Stimulated activated CD4-positive, alpha-beta T cell treated with anti-CD3 and anti-CD28 coated beads, Interleukin-1b, Interleukin-23, amount 100 ng/mL, for 1 hour (primary cell): Measurements from ENCODE around the gene PLA2G7.
"Not testable (repeated sequence)": the region's sequence is repeated elsewhere in the genome, so short reads cannot be mapped to it uniquely, and the experiment has no call there.

Source experiments
- DNase-seq, 2 donors: peaks; one replicate each; pipeline ENCODE4 v3.0.0-alpha.2; 2020; ENCODE audit warnings: low read depth in 2 of 2

PLA2G7 gene

DNA sequence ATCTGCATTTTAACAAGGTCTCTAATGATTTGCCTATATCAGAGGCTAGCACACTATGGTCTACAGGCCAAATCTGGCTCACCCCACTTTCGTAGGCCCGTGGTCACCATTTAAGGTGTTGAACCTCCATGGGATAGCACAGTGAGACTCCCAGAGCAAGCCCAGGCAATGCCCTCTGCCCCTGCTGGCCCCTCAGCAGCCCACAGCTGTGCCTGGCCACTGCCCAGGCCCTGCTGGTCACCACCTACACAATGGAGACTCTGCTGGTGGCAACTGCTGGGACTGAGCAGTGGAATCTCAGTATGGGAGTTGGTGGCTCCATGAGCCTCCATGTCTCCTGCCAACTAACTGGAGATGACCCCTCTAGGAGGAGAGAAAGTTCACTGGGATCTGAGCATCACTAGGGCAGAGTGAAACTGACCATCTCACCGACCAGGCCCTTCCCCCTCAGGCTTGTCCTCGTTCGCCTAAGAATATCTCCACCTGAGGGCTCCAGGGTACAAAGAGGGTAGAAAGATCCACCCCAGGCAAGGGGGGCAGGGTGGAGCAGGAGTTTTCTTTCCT is 13.8 kb upstream of the PLA2G7 start:
- DNase-seq, result no peak

GRCh38 chr6:46746696-46747095 is 11.5 kb upstream of the PLA2G7 start, which contains the start of gene ANKRD66:
TSS of gene ANKRD66 (plus strand) at chr6:46746933. CDS start at chr6:46751949, 5,016 bp downstream.
- DNase-seq, result no peak

DNA sequence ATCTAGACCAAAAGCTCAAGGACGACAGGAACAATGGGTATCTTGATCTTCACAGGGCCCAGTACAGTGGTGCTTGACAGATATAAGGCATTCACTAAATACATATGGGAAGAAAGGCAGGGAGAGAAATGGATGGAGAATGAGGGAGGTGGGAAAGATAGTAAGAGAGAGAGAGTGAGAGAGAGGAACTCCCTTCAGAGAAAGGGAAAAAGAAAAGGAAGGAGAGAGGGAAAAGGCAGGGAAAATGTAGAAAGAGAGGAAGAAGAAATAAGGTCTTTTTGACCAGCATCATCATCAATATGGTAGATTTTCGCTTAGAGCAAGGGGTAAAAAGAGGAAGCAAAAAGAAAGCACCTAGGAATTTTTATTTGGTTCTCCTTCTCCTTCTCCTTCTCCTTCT is 10.8 kb upstream of the PLA2G7 start:
- DNase-seq, result no peak

- not testable (repeated sequence) for DNase-seq
Observed at GRCh38 chr6:46744159-46744725, 9.1 kb upstream of the PLA2G7 start.

DNA sequence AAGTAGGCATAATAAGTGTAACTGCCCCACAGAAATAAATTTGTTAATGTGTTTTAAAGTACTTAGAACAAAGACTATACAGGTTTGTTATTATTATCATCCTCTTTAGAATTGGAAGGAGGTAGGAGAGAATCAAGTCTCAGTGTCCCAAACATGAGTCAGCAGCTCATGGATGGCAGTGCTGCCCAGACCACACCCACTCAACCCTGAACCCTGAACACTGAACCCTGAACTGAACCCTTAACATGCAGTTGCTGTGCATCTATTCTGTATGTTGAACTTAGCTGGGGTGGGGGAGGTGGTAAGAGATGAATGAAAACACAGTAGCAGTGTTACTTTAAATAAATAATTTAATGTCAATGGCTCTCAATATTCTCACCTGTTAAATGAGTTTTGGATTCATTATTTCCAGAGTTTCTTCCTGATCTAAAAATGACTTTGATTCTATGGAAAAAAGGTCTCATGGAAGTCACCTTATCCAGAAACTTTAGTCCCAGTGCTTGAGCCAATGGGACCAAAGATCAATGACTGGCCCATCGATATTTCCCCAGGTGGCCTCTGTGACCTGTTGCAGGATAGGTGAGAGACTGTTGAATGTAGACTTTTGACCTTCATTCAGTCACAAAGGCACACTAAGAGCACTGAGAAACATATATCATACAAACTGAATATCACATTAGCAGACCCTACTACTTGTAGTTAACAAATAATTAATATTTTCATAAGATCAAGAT is 8.4 kb upstream of the PLA2G7 start:
- DNase-seq, result no peak

GRCh38 chr6:46741910-46742309 is 6.7 kb upstream of the PLA2G7 start:
- DNase-seq, result no peak

DNA sequence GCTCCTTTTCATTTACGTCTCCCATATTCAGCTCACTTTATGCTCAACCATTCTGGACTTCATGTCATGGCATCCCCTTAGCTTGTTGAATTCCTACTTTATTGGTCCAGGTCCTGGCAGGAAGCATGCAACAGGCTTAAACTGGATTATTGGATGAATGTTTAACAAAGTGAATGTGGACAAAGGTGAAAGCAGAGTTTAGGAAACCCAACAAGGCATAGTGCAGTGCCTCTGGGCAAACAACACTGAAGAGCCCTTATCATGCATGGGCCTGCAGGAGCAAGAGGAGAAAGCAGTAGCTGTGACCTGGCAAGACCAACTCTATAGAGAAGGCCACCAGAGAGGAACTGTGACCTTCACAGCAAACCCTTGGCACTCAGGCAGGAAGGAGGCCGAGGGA is 6.3 kb upstream of the PLA2G7 start:
- DNase-seq, result no peak

- no peak for DNase-seq
Observed at GRCh38 chr6:46736906-46737305, 1.7 kb upstream of the PLA2G7 start.

DNA sequence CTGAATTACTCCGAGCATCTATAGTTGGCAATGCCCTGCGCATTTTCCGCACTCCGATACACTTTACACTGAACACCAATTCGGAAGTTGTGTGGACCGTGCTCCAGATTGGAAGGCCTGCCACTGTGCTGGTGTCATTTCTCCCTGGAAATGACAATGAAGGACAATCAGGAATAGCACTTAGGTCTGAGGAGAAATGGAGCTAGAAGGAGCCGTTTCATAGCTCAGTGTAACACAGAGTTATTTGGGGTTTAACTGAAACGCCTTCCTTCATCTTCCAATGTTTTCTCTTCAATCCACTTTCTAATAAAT is 501 bp upstream of the PLA2G7 start:
- DNase-seq, result no peak

GRCh38 chr6:46733341-46733801 is 1.8 kb downstream of the PLA2G7 start:
- DNase-seq, result no peak

DNA sequence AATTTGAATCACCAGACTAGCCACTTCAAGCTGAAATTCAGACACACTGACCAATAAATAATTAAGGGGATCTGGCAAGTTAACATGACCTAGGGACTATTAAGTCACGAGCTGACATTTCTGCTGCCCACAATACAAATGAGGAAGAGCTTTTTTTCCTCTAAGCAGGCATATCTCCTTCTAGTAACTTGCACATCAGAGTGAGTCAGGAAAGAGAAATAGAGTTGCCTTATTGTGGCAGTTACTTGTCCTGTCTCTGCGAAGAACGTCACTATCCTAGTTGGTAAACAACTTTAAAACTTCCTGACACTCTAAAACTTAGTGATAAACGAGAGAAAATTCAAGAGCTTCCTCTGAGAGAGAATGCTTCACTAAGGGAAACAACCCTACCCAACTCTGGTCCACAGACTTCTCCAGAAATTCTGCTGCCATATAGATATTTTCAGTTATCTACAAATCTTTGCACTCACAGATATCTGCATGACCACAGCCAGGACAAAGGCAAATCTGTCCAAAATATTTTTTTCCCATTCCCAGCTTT is 4.2 kb downstream of the PLA2G7 start:
- no peak for DNase-seq

- no peak for DNase-seq
Observed at GRCh38 chr6:46729787-46730326, 5.3 kb downstream of the PLA2G7 start.

DNA sequence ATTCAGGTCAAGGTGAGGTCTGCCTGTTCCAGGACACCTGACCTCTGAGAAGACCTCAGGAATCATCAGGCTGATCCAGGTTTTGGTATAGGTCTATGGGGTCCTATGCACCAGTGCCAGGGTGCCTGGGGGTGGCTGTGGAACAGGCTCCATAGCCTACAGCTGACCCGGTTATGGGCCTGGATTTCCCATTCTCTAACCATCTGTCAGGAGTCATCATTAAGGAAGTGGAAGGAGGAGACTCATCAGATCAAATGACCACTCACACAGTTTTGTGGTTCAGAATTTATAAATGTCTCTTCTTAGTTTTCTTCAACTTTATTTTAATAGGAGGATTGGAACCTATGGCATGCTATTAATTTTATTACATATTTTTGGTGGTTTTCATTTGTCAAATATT is 14.8 kb downstream of the PLA2G7 start:
- DNase-seq, result no peak

DNA sequence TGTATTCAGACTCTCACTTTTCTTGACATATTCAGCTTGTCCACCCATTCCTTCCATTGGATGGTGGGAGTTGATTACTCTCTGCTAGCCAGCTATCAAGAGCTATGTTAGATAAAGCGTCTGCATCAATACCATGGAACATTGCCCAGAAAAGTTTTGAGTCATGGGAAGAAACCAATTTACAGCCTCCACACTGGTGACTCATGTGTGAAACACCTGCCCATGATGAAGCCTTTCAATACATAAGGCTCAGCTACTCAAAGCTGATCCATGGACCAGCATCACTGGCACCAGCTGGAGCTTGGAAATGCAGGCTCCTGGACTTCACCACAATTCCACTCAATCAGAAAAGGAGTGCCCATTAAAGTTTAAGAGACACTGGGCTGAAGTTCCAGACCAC is 16.1 kb downstream of the PLA2G7 start:
- no peak for DNase-seq

DNA sequence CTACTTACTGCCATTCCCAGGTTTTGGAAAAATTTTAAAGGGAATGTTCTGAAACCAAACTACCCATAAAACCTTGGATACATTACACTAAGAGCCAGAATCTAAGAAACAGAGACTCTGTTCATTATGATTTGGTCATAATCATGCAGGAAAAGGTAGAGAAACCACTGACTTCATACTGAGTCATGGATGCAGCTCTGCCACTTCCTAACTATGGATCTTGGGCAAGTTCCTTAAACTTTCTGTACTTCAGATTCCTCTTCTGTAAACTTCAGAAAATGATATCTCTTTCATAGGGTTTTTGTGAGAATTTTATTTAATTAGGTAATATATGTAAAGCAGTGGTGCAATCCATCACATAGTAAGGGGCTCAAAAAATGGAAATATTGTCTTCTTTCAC is 20.0 kb downstream of the PLA2G7 start:
- no peak for DNase-seq

- DNase-seq, result no peak
Observed at GRCh38 chr6:46711491-46711890, 23.7 kb downstream of the PLA2G7 start.

- no peak for DNase-seq
Observed at GRCh38 chr6:46706464-46706863, 28.7 kb downstream of the PLA2G7 start.

- no peak for DNase-seq
Observed at GRCh38 chr6:46704562-46704961, 30.6 kb downstream of the PLA2G7 start.

- DNase-seq, result no peak
Observed at GRCh38 chr6:46699970-46700369, 35.2 kb downstream of the PLA2G7 start.

- no peak for DNase-seq
Observed at GRCh38 chr6:46690911-46691451, 44.2 kb downstream of the PLA2G7 start.

GRCh38 chr6:46690141-46690755 is 44.9 kb downstream of the PLA2G7 start:
- no peak for DNase-seq

DNA sequence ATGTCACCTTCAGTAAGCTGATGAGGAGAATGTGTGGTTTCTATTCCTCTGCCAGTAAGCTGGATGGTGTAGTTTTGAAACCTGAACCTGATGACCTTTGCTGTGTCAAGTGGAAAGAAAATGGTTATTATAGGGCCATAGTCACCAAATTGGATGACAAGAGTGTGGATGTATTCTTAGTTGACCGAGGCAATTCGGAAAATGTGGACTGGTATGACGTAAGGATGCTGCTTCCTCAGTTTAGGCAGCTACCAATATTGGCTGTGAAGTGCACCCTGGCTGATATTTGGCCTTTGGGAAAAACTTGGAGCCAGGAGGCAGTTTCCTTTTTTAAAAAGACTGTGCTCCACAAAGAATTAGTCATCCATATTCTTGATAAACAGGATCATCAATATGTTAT is 45.5 kb downstream of the PLA2G7 start:
- no peak for DNase-seq
